ENCODE results near the gene HIVEP3.

HIVEP3 gene

GRCh38 chr1:41599912-41600311 is 318.8 kb downstream of the HIVEP3 start:
- no peak for DNase-seq (ENCODE audit: extremely low read depth in 1 of 2, low read depth in 1 of 2)

GRCh38 chr1:41598325-41598724 is 320.4 kb downstream of the HIVEP3 start:
- DNase-seq (ENCODE audit: extremely low read depth in 1 of 2, low read depth in 1 of 2), result no peak

GRCh38 chr1:41592451-41593125 is 326.1 kb downstream of the HIVEP3 start:
- DNase-seq (ENCODE audit: extremely low read depth in 1 of 2, low read depth in 1 of 2), result no peak

- no peak for DNase-seq (ENCODE audit: extremely low read depth in 1 of 2, low read depth in 1 of 2)
Measured at GRCh38 chr1:41591891-41592290, 326.8 kb downstream of the HIVEP3 start.

- no peak for DNase-seq (ENCODE audit: extremely low read depth in 1 of 2, low read depth in 1 of 2)
Measured at GRCh38 chr1:41590331-41590730, 328.4 kb downstream of the HIVEP3 start.

GRCh38 chr1:41589395-41589794 is 329.3 kb downstream of the HIVEP3 start:
- DNase-seq (ENCODE audit: extremely low read depth in 1 of 2, low read depth in 1 of 2), result no peak

- no peak for DNase-seq (ENCODE audit: extremely low read depth in 1 of 2, low read depth in 1 of 2)
Measured at GRCh38 chr1:41588334-41588875, 330.3 kb downstream of the HIVEP3 start.

GRCh38 chr1:41587791-41588190 is 330.9 kb downstream of the HIVEP3 start:
- DNase-seq (ENCODE audit: extremely low read depth in 1 of 2, low read depth in 1 of 2), result no peak

GRCh38 chr1:41586230-41586629 is 332.5 kb downstream of the HIVEP3 start:
- no peak for DNase-seq (ENCODE audit: extremely low read depth in 1 of 2, low read depth in 1 of 2)

GRCh38 chr1:41583658-41584547 is 334.8 kb downstream of the HIVEP3 start:
- DNase-seq (ENCODE audit: extremely low read depth in 1 of 2, low read depth in 1 of 2), result no peak

GRCh38 chr1:41582851-41583657 is 335.7 kb downstream of the HIVEP3 start:
- no peak for DNase-seq (ENCODE audit: extremely low read depth in 1 of 2, low read depth in 1 of 2)

- no peak for DNase-seq (ENCODE audit: extremely low read depth in 1 of 2, low read depth in 1 of 2)
Measured at GRCh38 chr1:41582351-41582750, 336.4 kb downstream of the HIVEP3 start.

- DNase-seq (ENCODE audit: extremely low read depth in 1 of 2, low read depth in 1 of 2), result no peak
Measured at GRCh38 chr1:41582004-41582325, 336.8 kb downstream of the HIVEP3 start.

GRCh38 chr1:41581216-41582003 is 337.3 kb downstream of the HIVEP3 start:
- no peak for DNase-seq (ENCODE audit: extremely low read depth in 1 of 2, low read depth in 1 of 2)

GRCh38 chr1:41580520-41581172 is 338.1 kb downstream of the HIVEP3 start:
- no peak for DNase-seq (ENCODE audit: extremely low read depth in 1 of 2, low read depth in 1 of 2)

GRCh38 chr1:41580021-41580420 is 338.7 kb downstream of the HIVEP3 start:
- no peak for DNase-seq (ENCODE audit: extremely low read depth in 1 of 2, low read depth in 1 of 2)

- DNase-seq (ENCODE audit: extremely low read depth in 1 of 2, low read depth in 1 of 2), result no peak
Measured at GRCh38 chr1:41578712-41579335, 339.9 kb downstream of the HIVEP3 start.

GRCh38 chr1:41576620-41577019 is 342.1 kb downstream of the HIVEP3 start:
- no peak for DNase-seq (ENCODE audit: extremely low read depth in 1 of 2, low read depth in 1 of 2)

- no peak for DNase-seq (ENCODE audit: extremely low read depth in 1 of 2, low read depth in 1 of 2)
Measured at GRCh38 chr1:41576206-41576605, 342.5 kb downstream of the HIVEP3 start.
